K562 treated with DMSO at 1 percent for 4 hours (cell line): ENCODE measurements around the gene CTNNBIP1. TPM values are rescaled to one million over a fixed set of nuclear protein-coding genes. Genes with fewer than 3 reads are reported as not detected.

Source experiments
- total RNA-seq: library from RNA; unstranded; fragments of 300-600 nt; gene quantifications from 2 replicates; pipeline ENCODE4 v1.2.3, GENCODE V29; 2022; ENCODE audit not compliant: insufficient read depth

Gene CTNNBIP1
- 59.1 and 60.3 TPM in 2 replicates for total RNA-seq

GRCh38 chr1:9910076-9910422 is at the start of gene CTNNBIP1:
Gene CTNNBIP1, minus strand, starts transcription at chr1:9910269. Its CDS starts 38,205 bp downstream, at chr1:9872064.

GRCh38 chr1:9942939-9943788 is 33.1 kb upstream of the CTNNBIP1 start, which contains the start of the genes LZIC and NMNAT1:
Gene LZIC, minus strand, starts transcription at chr1:9943391. Its CDS starts 6,772 bp downstream, at chr1:9936619.
Gene NMNAT1, plus strand, starts transcription at chr1:9943475. Its CDS starts 28,599 bp downstream, at chr1:9972074.

GRCh38 chr1:9823943-9824701 is 85.9 kb downstream of the CTNNBIP1 start, which contains the start of gene CLSTN1:
Gene CLSTN1, minus strand, starts transcription at chr1:9823965. Its CDS starts 232 bp downstream, at chr1:9823733.

Other genes with a start within 250 kb of the CTNNBIP1 start
- 52.1 and 56.7 TPM in 2 replicates for gene CLSTN1, start 86.3 kb downstream of the CTNNBIP1 start, total RNA-seq
- 21.3 and 25.5 TPM in 2 replicates for gene LZIC, start 33.1 kb upstream of the CTNNBIP1 start, total RNA-seq
- 9.4 and 12.5 TPM in 2 replicates for gene NMNAT1, start 33.2 kb upstream of the CTNNBIP1 start, total RNA-seq
- not detected in 2 replicates for gene RBP7, start 87.0 kb upstream of the CTNNBIP1 start, total RNA-seq
- 45.5 and 54.4 TPM in 2 replicates for gene UBE4B, start 122.7 kb upstream of the CTNNBIP1 start, total RNA-seq